Natural killer cell (primary cell): ENCODE results near the gene VGLL2. TPM values are rescaled to one million over a fixed set of nuclear protein-coding genes. Genes with fewer than 3 reads are reported as not detected.

ENCODE experiments used
- ATAC-seq, 3 donors: fragments of 150-1000 bp in 2 of 3; fragments of 200-7000 bp in 1 of 3; cut with Tn5 transposase; 1 replicate in 1 of 3; 2 replicates in 2 of 3; pipeline ENCODE4 v1.10.0; 2021; ENCODE audit warnings: mild to moderate bottlenecking in 2 of 3, moderate library complexity in 2 of 3
- DNase-seq, 2 donors: peaks; one replicate each; pipeline versions ENCODE4 v3.0.0 to v3.0.0-alpha.2; 2013 to 2021; ENCODE audit warnings: mixed read lengths in 1 of 2
- H3K27ac ChIP-seq: one replicate; pipeline ENCODE4 v1.5.1; 2013; ENCODE audit warnings: mild to moderate bottlenecking, low read length
- H3K27me3 ChIP-seq: one replicate; pipeline ENCODE4 v1.6.1; 2013; ENCODE audit warnings: low read length; ENCODE audit not compliant: control insufficient read depth, insufficient read depth
- H3K36me3 ChIP-seq: one replicate; pipeline ENCODE4 v1.6.1; 2013; ENCODE audit warnings: low read length; ENCODE audit not compliant: control insufficient read depth, insufficient read depth
- H3K4me1 ChIP-seq: one replicate; pipeline ENCODE4 v1.6.1; 2013; ENCODE audit warnings: low read length; ENCODE audit not compliant: control insufficient read depth, insufficient read depth
- H3K4me3 ChIP-seq: one replicate; pipeline ENCODE4 v1.5.1; 2013; ENCODE audit warnings: low read length
- H3K9me3 ChIP-seq: one replicate; pipeline ENCODE4 v1.6.1; 2013; ENCODE audit warnings: low read length; ENCODE audit not compliant: control insufficient read depth, insufficient read depth
- H3K27ac Mint-ChIP-seq, 2 donors: one replicate each; pipeline ENCODE4 v1.8.0; 2022; ENCODE audit warnings: mild to moderate bottlenecking in 2 of 2, mixed read lengths in 2 of 2, moderate library complexity in 1 of 2
- H3K27me3 Mint-ChIP-seq, 2 donors: one replicate each; pipeline ENCODE4 v1.8.0; 2022; ENCODE audit warnings: low read depth in 2 of 2, mixed read lengths in 2 of 2
- H3K36me3 Mint-ChIP-seq: one replicate; pipeline ENCODE4 v1.8.0; 2022; ENCODE audit warnings: mixed read lengths
- H3K4me1 Mint-ChIP-seq, 2 donors: one replicate each; pipeline ENCODE4 v1.8.0; 2022; ENCODE audit warnings: mixed read lengths in 2 of 2
- H3K4me3 Mint-ChIP-seq: one replicate; pipeline ENCODE4 v1.8.0; 2022; ENCODE audit warnings: mild to moderate bottlenecking, moderate library complexity, mixed read lengths
- H3K9me3 Mint-ChIP-seq, 2 donors: one replicate each; pipeline ENCODE4 v1.8.0; 2022; ENCODE audit warnings: mixed read lengths in 2 of 2
- WGBS: methylation state at CpG from one replicate; pipeline ENCODE4 v1.1.7; 2013; ENCODE audit warnings: missing lambda C conversion rate; ENCODE audit not compliant: insufficient coverage; 5-methylcytosine and 5-hydroxymethylcytosine counted together
- intact Hi-C: fragments of 100-400 bp; cut with micrococcal nuclease; formaldehyde crosslinking; loops from one replicate; pipeline ENCODE4 v1.14.2; 2022
- total RNA-seq, 4 donors: library from RNA; stranded (reverse); fragments of 120-200 nt in 1 of 4; gene quantifications; one replicate each; pipeline versions ENCODE4 v1.2.3 to v1.2.4, GENCODE V29; 2013 to 2022
- TF ChIP-seq, protein P1 (sequence below): fragments of 200-600 bp; IDR thresholded peaks from one replicate; pipeline ENCODE4 v1.8.0; 2022; ENCODE audit warnings: antibody characterized with exemption

The VGLL2 gene
- total RNA-seq, 3 donors from 2014 or later (not counting 1 experiment from before 2014, with no cell fraction given): not detected

DNA sequence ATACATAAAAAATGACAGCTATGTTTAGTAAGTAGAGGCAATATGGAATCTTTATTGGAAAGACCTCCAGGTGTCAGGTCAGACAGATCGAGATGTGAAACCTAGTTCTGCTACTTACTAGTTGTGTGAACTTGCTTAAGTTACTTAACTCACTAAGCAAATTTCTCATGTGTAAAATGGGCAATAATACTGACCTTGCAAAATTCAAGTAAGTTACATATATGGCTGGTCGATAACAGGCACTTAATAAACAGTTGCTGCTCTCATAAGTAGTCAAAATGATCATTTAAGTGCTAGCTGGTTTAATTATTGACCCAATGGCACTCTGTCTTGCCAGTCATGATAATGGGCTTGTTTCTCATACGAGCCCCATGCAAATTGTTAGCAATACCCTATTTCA is 46.0 kb downstream of the VGLL2 start:
- ATAC-seq (no peak), DNase-seq (no peak)
- H3K9me3 ChIP-seq: no peaks in the 10 kb centered on the region
- no peaks in the 10 kb centered on the region for H3K27me3 ChIP-seq
- TF ChIP-seq, protein P1, sequence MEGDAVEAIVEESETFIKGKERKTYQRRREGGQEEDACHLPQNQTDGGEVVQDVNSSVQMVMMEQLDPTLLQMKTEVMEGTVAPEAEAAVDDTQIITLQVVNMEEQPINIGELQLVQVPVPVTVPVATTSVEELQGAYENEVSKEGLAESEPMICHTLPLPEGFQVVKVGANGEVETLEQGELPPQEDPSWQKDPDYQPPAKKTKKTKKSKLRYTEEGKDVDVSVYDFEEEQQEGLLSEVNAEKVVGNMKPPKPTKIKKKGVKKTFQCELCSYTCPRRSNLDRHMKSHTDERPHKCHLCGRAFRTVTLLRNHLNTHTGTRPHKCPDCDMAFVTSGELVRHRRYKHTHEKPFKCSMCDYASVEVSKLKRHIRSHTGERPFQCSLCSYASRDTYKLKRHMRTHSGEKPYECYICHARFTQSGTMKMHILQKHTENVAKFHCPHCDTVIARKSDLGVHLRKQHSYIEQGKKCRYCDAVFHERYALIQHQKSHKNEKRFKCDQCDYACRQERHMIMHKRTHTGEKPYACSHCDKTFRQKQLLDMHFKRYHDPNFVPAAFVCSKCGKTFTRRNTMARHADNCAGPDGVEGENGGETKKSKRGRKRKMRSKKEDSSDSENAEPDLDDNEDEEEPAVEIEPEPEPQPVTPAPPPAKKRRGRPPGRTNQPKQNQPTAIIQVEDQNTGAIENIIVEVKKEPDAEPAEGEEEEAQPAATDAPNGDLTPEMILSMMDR: no peak
- Mint-ChIP-seq H3K9me3 (no peaks in the 10 kb centered on the region), H3K4me1 (no peaks in the 10 kb centered on the region), H3K36me3 (no peaks in the 10 kb centered on the region), H3K27me3 (peaks cover 0 to 13% of the 10 kb centered on the region in 2 donors), H3K27ac (no peak overlapping the region), H3K4me3 (no peak overlapping the region)
- intact Hi-C loops: no loop called here
- H3K4me1 ChIP-seq: no peaks in the 10 kb centered on the region
- 75% methylated on average over 3 of the region's 3 CpGs for WGBS
- H3K4me3 ChIP-seq: no peak overlapping the region
- no peaks in the 10 kb centered on the region for H3K36me3 ChIP-seq
- H3K27ac ChIP-seq: no peak overlapping the region

DNA sequence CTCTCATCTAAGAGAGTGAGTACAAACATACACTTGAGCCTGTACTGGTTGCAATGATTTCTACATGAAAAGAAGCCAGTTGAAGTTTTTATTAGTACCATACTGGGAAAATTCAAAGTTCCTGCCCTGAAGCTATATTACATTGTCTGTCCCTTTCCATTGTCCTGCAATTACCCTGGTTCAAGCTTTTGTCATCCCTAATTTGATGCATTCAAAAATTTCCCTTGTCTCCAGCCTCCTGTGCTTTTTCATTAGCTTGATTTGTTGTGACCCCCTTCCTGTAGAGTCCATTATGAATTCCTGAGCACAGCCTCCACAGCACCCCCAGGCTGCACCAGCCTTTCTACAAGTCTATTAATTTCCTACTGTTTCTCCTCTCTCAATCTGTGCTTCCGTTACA is 46.4 kb downstream of the VGLL2 start:
- H3K36me3 Mint-ChIP-seq: no peaks in the 10 kb centered on the region
- intact Hi-C loops: no loop called here
- 94% methylated on average over 1 of the region's 1 CpG for WGBS

DNA sequence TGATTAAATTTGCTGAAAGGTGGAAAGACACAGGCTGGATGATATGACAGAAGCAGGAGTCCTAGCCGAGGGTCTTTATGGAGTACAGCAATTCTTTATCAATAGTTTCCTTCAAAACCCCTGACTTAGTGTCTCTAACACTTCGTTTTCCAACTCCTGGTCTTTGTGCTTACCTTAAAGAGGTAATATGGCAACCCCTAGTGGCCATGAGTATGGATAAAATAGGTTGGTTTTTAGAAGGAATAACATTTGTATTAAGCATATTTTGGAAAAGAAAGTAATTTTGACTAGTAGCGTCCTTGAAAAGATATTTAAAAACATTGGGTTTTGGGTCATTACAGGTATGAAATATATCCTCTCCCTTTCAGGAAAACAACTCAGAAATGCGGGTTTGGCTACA is 51.9 kb downstream of the VGLL2 start:
- ATAC-seq (no peak), DNase-seq (peak in 1 of 2 donors; percentile 8)
- H3K4me3 Mint-ChIP-seq: no peak overlapping the region
- peaks cover 7% of the 10 kb centered on the region in 2 donors for H3K27me3 Mint-ChIP-seq
- no peaks in the 10 kb centered on the region for H3K4me1 Mint-ChIP-seq
- intact Hi-C loops: no loop called here
- no peaks in the 10 kb centered on the region for H3K4me1 ChIP-seq
- H3K36me3 ChIP-seq: no peaks in the 10 kb centered on the region
- no peaks in the 10 kb centered on the region for H3K36me3 Mint-ChIP-seq
- no peak overlapping the region for H3K27ac Mint-ChIP-seq
- H3K9me3 ChIP-seq: no peaks in the 10 kb centered on the region
- H3K9me3 Mint-ChIP-seq: no peaks in the 10 kb centered on the region
- no peaks in the 10 kb centered on the region for H3K27me3 ChIP-seq
- no peak overlapping the region for H3K4me3 ChIP-seq
- WGBS: 50% methylated on average over 3 of the region's 4 CpGs
- TF ChIP-seq, protein P1: no peak
- no peak overlapping the region for H3K27ac ChIP-seq

More for the DNA sequence above, 46.4 kb downstream of the VGLL2 start:
- Mint-ChIP-seq H3K4me3 (no peak overlapping the region), H3K4me1 (no peaks in the 10 kb centered on the region), H3K9me3 (no peaks in the 10 kb centered on the region), H3K27ac (no peak overlapping the region), H3K27me3 (peaks cover 0 to 13% of the 10 kb centered on the region in 2 donors)
- Histone ChIP-seq H3K27ac (no peak overlapping the region), H3K4me1 (no peaks in the 10 kb centered on the region), H3K9me3 (no peaks in the 10 kb centered on the region), H3K27me3 (no peaks in the 10 kb centered on the region), H3K36me3 (no peaks in the 10 kb centered on the region), H3K4me3 (no peak overlapping the region)
- ATAC-seq (no peak), DNase-seq (no peak)
- TF ChIP-seq, protein P1: no peak

Other genes starting within 250 kb of the VGLL2 start
- not detected for gene ROS1, start 160.4 kb downstream of the VGLL2 start, total RNA-seq
- gene DCBLD1, start 217.1 kb downstream of the VGLL2 start, total RNA-seq: 10 to 100 TPM in 2 of 3 donors, 1 to 10 TPM in 1; 8.4 to 16.1 (median 13.0) TPM